ENCODE results near the gene LIME1.

- TF ChIP-seq, protein P1, sequence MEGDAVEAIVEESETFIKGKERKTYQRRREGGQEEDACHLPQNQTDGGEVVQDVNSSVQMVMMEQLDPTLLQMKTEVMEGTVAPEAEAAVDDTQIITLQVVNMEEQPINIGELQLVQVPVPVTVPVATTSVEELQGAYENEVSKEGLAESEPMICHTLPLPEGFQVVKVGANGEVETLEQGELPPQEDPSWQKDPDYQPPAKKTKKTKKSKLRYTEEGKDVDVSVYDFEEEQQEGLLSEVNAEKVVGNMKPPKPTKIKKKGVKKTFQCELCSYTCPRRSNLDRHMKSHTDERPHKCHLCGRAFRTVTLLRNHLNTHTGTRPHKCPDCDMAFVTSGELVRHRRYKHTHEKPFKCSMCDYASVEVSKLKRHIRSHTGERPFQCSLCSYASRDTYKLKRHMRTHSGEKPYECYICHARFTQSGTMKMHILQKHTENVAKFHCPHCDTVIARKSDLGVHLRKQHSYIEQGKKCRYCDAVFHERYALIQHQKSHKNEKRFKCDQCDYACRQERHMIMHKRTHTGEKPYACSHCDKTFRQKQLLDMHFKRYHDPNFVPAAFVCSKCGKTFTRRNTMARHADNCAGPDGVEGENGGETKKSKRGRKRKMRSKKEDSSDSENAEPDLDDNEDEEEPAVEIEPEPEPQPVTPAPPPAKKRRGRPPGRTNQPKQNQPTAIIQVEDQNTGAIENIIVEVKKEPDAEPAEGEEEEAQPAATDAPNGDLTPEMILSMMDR (conservative IDR thresholded peaks at IDR 0.05; ENCODE audit: low read depth, low read length) = no peak
- TF ChIP-seq POLR2A (IDR thresholded peaks at IDR 0.05; ENCODE audit: low read depth, low read length) (no peak; the same call in 1 of the 2 replicates), MXI1 (IDR thresholded peaks at IDR 0.05; ENCODE audit: borderline replicate concordance, low read depth, low read length) (no peak), CHD1 (IDR thresholded peaks at IDR 0.05; ENCODE audit: low read depth, low read length) (no peak), RCOR1 (IDR thresholded peaks at IDR 0.05; ENCODE audit: insufficient replicate concordance, low read length) (no peak)
Observed at GRCh38 chr20:63697868-63698545, 38.5 kb upstream of the LIME1 start.

Data from IMR-90 (cell line).